Activated CD8-positive, alpha-beta T cell treated with anti-CD3 and anti-CD28 coated beads for 36 hours (primary cell): ENCODE data around the gene EBF3. TPM values are rescaled to one million over a fixed set of nuclear protein-coding genes. Genes with fewer than 3 reads are reported as not detected.

Source experiments
- ATAC-seq: fragments of 200-7000 bp; cut with Tn5 transposase; one replicate; pipeline ENCODE4 v1.10.0; 2021; ENCODE audit warnings: mild to moderate bottlenecking, moderate library complexity
- CTCF ChIA-PET: fragments of 350-600 bp; sonication (Branson Sonifier 250); formaldehyde crosslinking; loops from one replicate; lab custom pipeline; 2021; ENCODE audit warnings: antibody characterized with exemption; lab: Charles Lee
- POLR2A ChIA-PET: fragments of 350-600 bp; sonication (Branson Sonifier 250); formaldehyde crosslinking; loops from one replicate; lab custom pipeline; 2021; ENCODE audit warnings: antibody characterized with exemption; lab: Charles Lee
- DNase-seq: peaks from one replicate; pipeline ENCODE4 v3.0.0-alpha.2; 2020
- H3K27ac Mint-ChIP-seq: one replicate; pipeline ENCODE4 v1.8.0; 2021; ENCODE audit warnings: mild to moderate bottlenecking, mixed read lengths
- H3K27me3 Mint-ChIP-seq: one replicate; pipeline ENCODE4 v1.8.0; 2021; ENCODE audit warnings: mixed read lengths
- H3K36me3 Mint-ChIP-seq: one replicate; pipeline ENCODE4 v1.8.0; 2021; ENCODE audit warnings: low read depth, mixed read lengths
- H3K4me1 Mint-ChIP-seq: one replicate; pipeline ENCODE4 v1.8.0; 2021; ENCODE audit warnings: low read depth, mixed read lengths
- H3K4me3 Mint-ChIP-seq: one replicate; pipeline ENCODE4 v1.8.0; 2021; ENCODE audit warnings: mild to moderate bottlenecking, moderate library complexity, mixed read lengths
- H3K9me3 Mint-ChIP-seq: one replicate; pipeline ENCODE4 v1.8.0; 2021; ENCODE audit warnings: mixed read lengths
- CTCF ChIP-seq: fragments of 200-600 bp; IDR thresholded peaks from one replicate; pipeline ENCODE4 v1.8.0; 2022; ENCODE audit warnings: antibody characterized with exemption, mild to moderate bottlenecking
- intact Hi-C: fragments of 100-400 bp; cut with micrococcal nuclease; formaldehyde crosslinking; loops from one replicate; pipeline ENCODE4 v1.10.0; 2022
- total RNA-seq, 2 experiments: library from RNA; stranded (reverse); gene quantifications; one replicate each; pipeline ENCODE4 v1.2.3, GENCODE V29; 2021

EBF3 gene
- total RNA-seq, 2 experiments from 2014 or later, result not detected

GRCh38 chr10:129891806-129892205 lies 72.3 kb downstream of the EBF3 start:
- no peaks in the 10 kb centered on the region for H3K36me3 Mint-ChIP-seq
- CTCF ChIA-PET, result interaction anchor here (1.2 to 1.4 kb wide), 2 partner anchors 9 to 235 kb away, joined by 3 to 9 read pairs; no protein-coding TSS in a partner anchor
- no peaks in the 10 kb centered on the region for H3K4me1 Mint-ChIP-seq

GRCh38 chr10:129890170-129890569 lies 73.9 kb downstream of the EBF3 start:
- no peaks in the 10 kb centered on the region for H3K4me1 Mint-ChIP-seq
- no peaks in the 10 kb centered on the region for H3K36me3 Mint-ChIP-seq
- intact Hi-C loops, result loop anchor here (5.0 kb wide), 1 partner anchor 82 kb away; no protein-coding TSS in a partner anchor
- no peak for TF ChIP-seq CTCF
- ChIA-PET POLR2A (no interaction called here), CTCF (interaction anchor here (1.6 kb wide), 1 partner anchor 12 kb away, joined by 5 read pairs; no protein-coding TSS in a partner anchor)
- no peaks in the 10 kb centered on the region for H3K27me3 Mint-ChIP-seq
- H3K9me3 Mint-ChIP-seq, result no peaks in the 10 kb centered on the region
- no peak overlapping the region for H3K4me3 Mint-ChIP-seq
- no peak for DNase-seq
- no peak overlapping the region for H3K27ac Mint-ChIP-seq
- no peak for ATAC-seq

More at GRCh38 chr10:129891806-129892205, 72.3 kb downstream of the EBF3 start:
- intact Hi-C loops, result loop anchor here (5.0 kb wide), 1 partner anchor 80 kb away; no protein-coding TSS in a partner anchor
- no peak for TF ChIP-seq CTCF
- ATAC-seq (no peak), DNase-seq (no peak)
- Mint-ChIP-seq H3K27me3 (peaks cover 1% of the 10 kb centered on the region), H3K27ac (no peak overlapping the region), H3K9me3 (no peaks in the 10 kb centered on the region), H3K4me3 (no peak overlapping the region)
- POLR2A ChIA-PET, result no interaction called here

GRCh38 chr10:129888784-129889616 lies 75.1 kb downstream of the EBF3 start:
- POLR2A ChIA-PET, result no interaction called here
- Mint-ChIP-seq H3K4me1 (no peaks in the 10 kb centered on the region), H3K36me3 (no peaks in the 10 kb centered on the region), H3K9me3 (no peaks in the 10 kb centered on the region), H3K27me3 (no peaks in the 10 kb centered on the region), H3K4me3 (no peak overlapping the region), H3K27ac (no peak overlapping the region)
- peak; percentile 65 for DNase-seq
- CTCF ChIA-PET, result interaction anchor here (0.8 to 2.8 kb wide), 12 partner anchors 9 to 291 kb away, joined by 3 to 17 read pairs (median 3); no protein-coding TSS in a partner anchor
- intact Hi-C loops, result loop anchor here (10.0 kb wide), 1 partner anchor 236 kb away; no protein-coding TSS in a partner anchor
- TF ChIP-seq CTCF, result peak; percentile 48
- ATAC-seq, result peak; percentile 72

GRCh38 chr10:129887986-129888783 lies 75.9 kb downstream of the EBF3 start:
- intact Hi-C loops, result loop anchor here (10.0 kb wide), 1 partner anchor 237 kb away; no protein-coding TSS in a partner anchor
- ChIA-PET POLR2A (no interaction called here), CTCF (interaction anchor here (0.8 to 2.8 kb wide), 8 partner anchors 11 to 289 kb away, joined by 3 to 17 read pairs (median 4); no protein-coding TSS in a partner anchor)
- Mint-ChIP-seq H3K4me1 (peaks cover 3% of the 10 kb centered on the region), H3K36me3 (no peaks in the 10 kb centered on the region), H3K27me3 (no peaks in the 10 kb centered on the region), H3K9me3 (no peaks in the 10 kb centered on the region), H3K4me3 (no peak overlapping the region), H3K27ac (no peak overlapping the region)
- no peak for ATAC-seq
- TF ChIP-seq CTCF, result no peak
- DNase-seq, result no peak
